Measurements from ENCODE around the gene AGPAT4. TPM values are rescaled to one million over a fixed set of nuclear protein-coding genes. Genes with fewer than 3 reads are reported as not detected.

The AGPAT4 gene
- total RNA-seq, 1 experiment from 2014 or later: 2.4 TPM

GRCh38 chr6:161290751-161291150 is 16.9 kb upstream of the AGPAT4 start:
- no peak for DNase-seq (ENCODE audit: extremely low read depth, low read depth)

GRCh38 chr6:161284653-161285052 is 10.8 kb upstream of the AGPAT4 start:
- no peak for DNase-seq (ENCODE audit: extremely low read depth, low read depth)

GRCh38 chr6:161281092-161281491 is 7.2 kb upstream of the AGPAT4 start:
- no peak for DNase-seq (ENCODE audit: extremely low read depth, low read depth)

DNA sequence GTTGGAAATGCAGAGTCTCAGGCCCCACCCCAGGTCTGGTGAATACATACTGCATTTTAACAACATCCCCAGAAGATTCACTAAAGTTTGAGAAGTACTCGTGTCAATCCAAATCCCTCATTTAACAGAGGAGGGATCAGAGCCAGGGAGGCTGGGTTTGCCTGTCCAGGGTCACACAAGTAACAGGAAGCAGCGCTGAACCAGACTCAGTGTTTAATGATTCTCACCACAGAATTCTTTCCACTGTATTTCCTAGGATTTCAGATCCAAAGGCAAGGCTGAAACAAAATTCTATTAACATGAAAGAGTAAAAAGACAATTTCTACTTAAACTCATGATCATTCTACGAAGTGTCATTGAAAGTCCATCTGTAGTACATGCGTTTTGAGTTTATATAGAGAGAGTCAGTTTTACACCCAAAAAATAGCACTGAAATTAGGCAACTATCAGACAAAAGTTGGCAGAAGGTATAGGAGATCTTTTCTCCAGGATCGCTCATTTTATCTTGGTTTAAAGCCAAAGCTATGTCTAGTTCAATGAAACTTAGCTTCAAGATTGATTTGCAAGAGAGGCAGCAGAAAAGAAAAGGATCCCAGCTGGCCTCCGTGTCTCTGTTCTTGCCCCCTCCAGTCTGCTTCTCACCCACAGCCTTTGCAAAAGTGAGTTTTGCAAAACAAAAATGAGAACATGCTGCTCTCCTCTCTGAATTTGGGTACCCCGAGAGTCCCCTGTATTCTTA is 6.0 kb upstream of the AGPAT4 start:
- no peak for DNase-seq (ENCODE audit: extremely low read depth, low read depth)

DNA sequence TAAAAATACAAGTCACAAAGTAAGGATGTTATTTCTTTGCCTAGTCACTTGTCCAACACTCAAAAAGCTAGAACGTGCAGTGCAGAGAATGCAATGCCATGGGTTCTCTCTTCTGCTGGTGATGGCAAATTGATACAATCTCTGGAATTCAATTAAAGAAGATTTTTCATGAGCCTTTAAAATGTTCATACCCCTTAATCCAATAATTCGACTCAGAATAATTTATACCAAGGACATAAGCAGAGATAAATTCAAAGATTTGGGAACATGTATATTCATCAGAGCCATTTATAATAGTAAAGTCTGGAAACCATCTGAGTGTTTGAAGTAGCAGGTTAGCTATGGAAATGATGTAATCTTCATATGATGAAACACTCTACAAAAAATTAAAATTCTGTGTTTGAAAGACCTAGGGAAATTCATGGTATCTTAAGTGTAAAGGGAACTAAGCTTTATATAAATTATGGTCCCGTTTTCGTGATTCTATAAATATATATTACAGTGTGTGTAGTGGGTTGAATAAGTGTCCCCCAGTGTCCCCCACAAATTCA is 2.8 kb upstream of the AGPAT4 start:
- no peak for DNase-seq (ENCODE audit: extremely low read depth, low read depth)

GRCh38 chr6:161274898-161275297 is 1.0 kb upstream of the AGPAT4 start:
- no peak for DNase-seq (ENCODE audit: extremely low read depth, low read depth)

GRCh38 chr6:161274488-161274858 is 612 bp upstream of the AGPAT4 start:
- no peak for DNase-seq (ENCODE audit: extremely low read depth, low read depth)

DNA sequence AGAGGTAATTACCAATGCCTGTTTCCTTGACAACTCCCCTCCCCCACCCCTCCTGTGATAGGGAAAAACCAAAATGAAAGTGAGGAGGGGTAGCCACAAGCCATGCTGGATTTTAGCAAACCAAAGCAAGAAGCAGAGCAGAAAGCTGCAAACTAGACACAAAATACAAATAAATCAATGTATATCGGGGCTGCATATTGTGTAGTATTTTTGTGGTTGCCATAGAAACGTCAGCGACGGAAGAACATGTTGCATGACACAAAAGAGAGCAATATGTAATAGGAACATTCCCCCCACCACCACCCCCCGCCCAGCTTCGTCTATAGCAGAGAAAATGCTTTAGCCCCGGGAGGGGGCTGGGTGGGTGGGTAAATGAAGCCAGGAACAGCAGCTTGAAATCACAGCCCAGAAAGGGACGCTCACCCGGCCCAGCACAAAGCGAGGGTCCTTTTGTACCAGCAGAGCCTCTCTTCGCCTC is 548 bp downstream of the AGPAT4 start:
- no peak for DNase-seq (ENCODE audit: extremely low read depth, low read depth)

- no peak for DNase-seq (ENCODE audit: extremely low read depth, low read depth)
Measured at GRCh38 chr6:161272635-161273273, 1.1 kb downstream of the AGPAT4 start.

GRCh38 chr6:161271343-161272030 is 2.4 kb downstream of the AGPAT4 start:
- no peak for DNase-seq (ENCODE audit: extremely low read depth, low read depth)

DNA sequence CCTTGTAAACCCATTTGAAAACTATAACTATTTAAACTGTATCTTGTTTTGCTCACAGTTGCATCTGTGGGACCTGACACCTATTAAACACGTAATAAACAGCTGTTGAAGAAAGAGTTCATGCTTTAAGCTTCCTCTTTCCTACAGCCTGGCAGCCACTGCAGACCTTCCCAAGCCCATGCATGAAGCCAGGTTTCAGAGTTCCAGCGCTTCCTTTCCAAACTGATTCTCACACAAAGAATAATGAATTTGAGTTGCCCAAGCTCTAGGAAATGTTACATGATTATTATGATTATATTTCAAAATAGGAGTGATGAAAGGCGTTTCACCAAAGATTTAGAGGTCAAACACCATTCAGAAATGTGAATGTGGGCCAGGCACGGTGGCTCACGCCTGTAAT is 3.7 kb downstream of the AGPAT4 start:
- no peak for DNase-seq (ENCODE audit: extremely low read depth, low read depth)

DNA sequence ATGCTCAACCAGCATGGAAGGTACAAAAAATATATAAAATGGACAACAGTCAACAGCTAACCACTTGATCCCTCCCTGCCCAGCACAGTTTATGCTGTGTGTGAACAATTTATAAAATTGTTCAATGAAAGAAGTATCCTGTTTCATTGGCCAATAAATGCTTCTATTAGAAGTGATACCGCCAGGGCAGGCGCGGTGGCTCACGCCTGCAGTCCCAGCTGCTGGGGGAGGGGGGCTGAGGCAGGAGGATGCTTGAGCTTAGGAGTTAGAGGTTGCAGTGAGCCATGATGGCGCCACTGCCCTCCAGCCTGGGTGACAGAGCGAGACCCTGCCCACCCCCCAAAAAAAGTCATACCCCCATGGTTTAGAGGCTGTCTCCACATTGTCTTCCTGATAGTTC is 4.6 kb downstream of the AGPAT4 start:
- DNase-seq (ENCODE audit: extremely low read depth, low read depth): no peak

DNA sequence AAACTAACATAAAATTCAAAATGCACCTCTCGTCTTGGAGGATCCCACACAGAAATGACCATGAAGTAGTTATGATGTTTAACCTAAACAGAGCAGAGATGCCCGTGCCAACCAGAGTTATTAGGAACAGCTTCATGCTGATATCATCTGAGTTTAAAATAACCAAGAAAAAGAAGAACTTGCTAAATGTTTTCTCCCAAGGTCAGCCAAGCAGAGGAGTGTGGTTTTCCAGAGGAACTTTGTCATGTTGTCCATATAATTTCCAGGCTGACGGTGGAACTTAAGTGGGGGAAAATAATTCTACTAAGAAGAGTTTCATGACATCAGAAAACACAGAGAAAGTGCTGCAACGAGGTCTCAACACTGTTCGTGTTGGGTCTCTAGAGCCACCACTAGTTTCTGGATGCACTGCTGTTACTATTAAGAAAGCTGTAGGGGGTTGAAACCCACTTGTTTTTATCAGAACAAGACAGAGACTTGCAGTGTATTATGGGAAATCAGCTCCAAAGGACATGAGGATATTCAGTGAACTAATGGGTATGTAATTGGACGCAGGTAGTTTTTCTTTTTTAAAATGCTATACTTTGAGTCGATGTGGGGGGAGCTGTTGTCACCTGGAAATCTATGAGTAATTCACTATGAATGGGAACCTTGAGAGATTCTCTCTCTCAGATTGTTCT is 5.2 kb downstream of the AGPAT4 start:
- DNase-seq (ENCODE audit: extremely low read depth, low read depth): no peak

GRCh38 chr6:161266513-161267230 is 7.2 kb downstream of the AGPAT4 start:
- DNase-seq (ENCODE audit: extremely low read depth, low read depth): no peak

DNA sequence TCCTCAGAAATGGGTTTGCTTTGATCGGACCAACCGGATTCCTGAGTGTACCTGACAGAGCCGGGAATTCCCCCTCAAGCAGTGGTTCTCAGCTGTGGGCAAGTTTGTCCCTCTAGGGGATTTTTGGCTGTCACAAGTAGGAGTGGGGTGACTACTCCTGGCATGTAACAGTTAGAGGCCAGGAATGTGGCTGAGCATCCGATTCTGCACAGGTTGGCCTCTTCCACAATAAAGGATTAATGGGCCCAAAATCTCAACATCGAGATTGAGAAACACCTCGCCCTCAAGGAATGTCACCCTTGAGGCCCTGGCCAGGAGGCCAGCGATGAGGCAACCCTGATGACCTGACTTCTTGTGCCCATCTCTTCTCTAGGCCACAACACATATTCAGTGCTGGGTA is 7.9 kb downstream of the AGPAT4 start:
- no peak for DNase-seq (ENCODE audit: extremely low read depth, low read depth)

- DNase-seq (ENCODE audit: extremely low read depth, low read depth): no peak
Measured at GRCh38 chr6:161265554-161265953, 8.3 kb downstream of the AGPAT4 start.

DNA sequence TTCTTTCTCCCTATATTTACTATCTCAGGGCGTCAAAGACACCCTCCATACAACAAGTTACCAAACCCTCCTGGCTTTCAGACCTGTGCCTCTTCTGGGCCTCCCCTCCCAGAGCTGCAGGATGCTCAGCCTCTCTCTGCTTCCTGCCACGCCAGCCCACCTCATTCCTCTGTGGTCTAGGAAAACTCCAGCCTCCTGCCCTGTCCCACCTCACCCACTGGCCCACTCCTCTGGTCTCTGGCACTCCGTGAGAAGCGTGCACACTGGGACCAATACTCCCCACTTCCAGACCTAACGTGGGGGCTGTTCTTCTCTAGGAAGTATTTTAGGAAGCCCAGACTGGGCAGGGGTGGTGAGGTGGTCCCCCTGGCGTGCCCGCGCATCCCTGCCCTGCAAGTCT is 9.7 kb downstream of the AGPAT4 start:
- DNase-seq (ENCODE audit: extremely low read depth, low read depth): no peak

- DNase-seq (ENCODE audit: extremely low read depth, low read depth): no peak
Measured at GRCh38 chr6:161261816-161262215, 12.0 kb downstream of the AGPAT4 start.

DNA sequence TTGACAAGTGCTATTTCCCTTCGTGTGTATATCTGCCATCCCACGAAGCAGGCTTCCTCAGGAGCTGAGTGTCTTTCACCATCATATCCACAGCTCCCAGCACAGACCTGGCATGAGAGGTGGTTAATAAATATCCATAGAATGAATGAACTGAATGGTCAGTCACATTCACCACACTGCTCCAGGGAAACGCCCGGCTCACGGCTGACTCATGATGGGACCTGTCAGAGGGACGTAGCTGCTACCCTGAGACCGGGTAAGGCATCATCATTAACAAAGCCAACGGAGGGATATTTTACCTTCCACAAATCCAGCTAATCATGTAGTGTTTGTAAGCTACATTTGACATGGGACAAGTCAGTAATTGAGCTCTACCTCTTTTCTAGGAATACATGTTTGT is 12.5 kb downstream of the AGPAT4 start:
- DNase-seq (ENCODE audit: extremely low read depth, low read depth): no peak

DNA sequence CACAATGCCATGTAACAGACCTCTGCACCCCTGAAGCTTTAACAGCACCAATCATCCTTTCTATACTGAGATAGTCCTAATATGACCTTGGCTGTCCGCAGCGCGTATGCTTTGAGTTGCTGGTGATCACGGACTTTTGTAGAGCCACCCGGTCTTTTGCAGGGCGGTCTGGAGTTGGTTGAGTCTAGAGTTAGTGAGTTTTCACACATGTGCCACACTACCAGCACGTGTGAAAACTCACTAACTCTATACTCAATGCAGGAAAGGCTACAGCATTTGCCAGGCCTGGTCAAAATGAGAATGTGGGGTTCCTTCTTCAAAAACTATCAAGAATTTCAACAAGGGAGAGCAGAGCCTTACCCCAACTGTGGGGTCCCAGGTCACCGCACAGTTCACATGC is 14.6 kb downstream of the AGPAT4 start:
- no peak for DNase-seq (ENCODE audit: extremely low read depth, low read depth)

Data from NCI-H460 (cell line).